ENCODE results near the gene SSTR3. TPM values are rescaled to one million over a fixed set of nuclear protein-coding genes. Genes with fewer than 3 reads are reported as not detected.

Gene SSTR3
- total and polyA plus RNA-seq, 8 donors = 0.04 to 0.26 (median 0.09) TPM; not detected in 2

GRCh38 chr22:37213218-37213855 lies 1.1 kb upstream of the SSTR3 start:
- no peak for TF ChIP-seq CTCF (IDR thresholded peaks at IDR 0.05)
- Histone ChIP-seq H3K4me3 (no peak overlapping the region), H3K9me3 (no peaks in the 10 kb centered on the region), H3K4me1 (no peaks in the 10 kb centered on the region), H3K27me3 (peaks cover 0 to 18% of the 10 kb centered on the region in 2 donors), H3K27ac (no peak overlapping the region), H3K36me3 (no peaks in the 10 kb centered on the region)
- intact Hi-C loops (cut with DNase I) = no loop called here
- no peak for ATAC-seq
- no peak for DNase-seq

GRCh38 chr22:37211866-37212173 lies 457 bp downstream of the SSTR3 start:
- Histone ChIP-seq H3K4me1 (no peaks in the 10 kb centered on the region), H3K27ac (no peak overlapping the region), H3K4me3 (no peak overlapping the region), H3K27me3 (peaks cover 0 to 16% of the 10 kb centered on the region in 2 donors), H3K9me3 (no peaks in the 10 kb centered on the region), H3K36me3 (no peaks in the 10 kb centered on the region)
- DNase-seq (no peak), ATAC-seq (no peak)
- intact Hi-C loops (cut with DNase I) = no loop called here
- no peak for TF ChIP-seq CTCF (IDR thresholded peaks at IDR 0.05)

GRCh38 chr22:37211075-37211865 lies 1.0 kb downstream of the SSTR3 start:
- TF ChIP-seq CTCF (IDR thresholded peaks at IDR 0.05) = no peak
- Histone ChIP-seq H3K4me3 (no peak overlapping the region), H3K4me1 (no peaks in the 10 kb centered on the region), H3K27ac (no peak overlapping the region), H3K27me3 (peaks cover 0 to 16% of the 10 kb centered on the region in 2 donors), H3K9me3 (no peaks in the 10 kb centered on the region), H3K36me3 (no peaks in the 10 kb centered on the region)
- no peak for ATAC-seq
- intact Hi-C loops (cut with DNase I) = no loop called here
- no peak for DNase-seq

- Histone ChIP-seq H3K4me1 (no peaks in the 10 kb centered on the region), H3K27me3 (peaks cover 0 to 16% of the 10 kb centered on the region in 2 donors), H3K27ac (no peak overlapping the region), H3K9me3 (no peaks in the 10 kb centered on the region), H3K36me3 (no peaks in the 10 kb centered on the region), H3K4me3 (no peak overlapping the region)
- no peak for TF ChIP-seq CTCF (IDR thresholded peaks at IDR 0.05)
- intact Hi-C loops (cut with DNase I) = no loop called here
- ATAC-seq (no peak), DNase-seq (no peak)
These were observed 2.1 kb downstream of the SSTR3 start for GRCh38 chr22:37210041-37210803.
